Ammon's horn (tissue), 1 donor: ENCODE results near the gene UQCRQ.
"Not testable (repeated sequence)": the region's sequence is repeated elsewhere in the genome, so short reads cannot be mapped to it uniquely, and the experiment has no call there.

ENCODE experiments used
- DNase-seq: peaks from one replicate; pipeline ENCODE4 v3.0.0-alpha.2; 2016; ENCODE audit warnings: low spot score

The UQCRQ gene

GRCh38 chr5:132832612-132833011, 33.8 kb upstream of the UQCRQ start:
- no peak for DNase-seq

- no peak for DNase-seq
Observed at GRCh38 chr5:132834057-132834456, 32.4 kb upstream of the UQCRQ start.

GRCh38 chr5:132836852-132837251, 29.6 kb upstream of the UQCRQ start:
- no peak for DNase-seq

- no peak for DNase-seq
Observed at GRCh38 chr5:132837868-132838267, 28.6 kb upstream of the UQCRQ start.

- no peak for DNase-seq
Observed at GRCh38 chr5:132838516-132839282, 27.7 kb upstream of the UQCRQ start.

- DNase-seq, result no peak
Observed at GRCh38 chr5:132839426-132840301, 26.8 kb upstream of the UQCRQ start.

- no peak for DNase-seq
Observed at GRCh38 chr5:132840313-132840712, 26.1 kb upstream of the UQCRQ start.

- no peak for DNase-seq
Observed at GRCh38 chr5:132840896-132841295, 25.5 kb upstream of the UQCRQ start.

- DNase-seq, result no peak
Observed at GRCh38 chr5:132841305-132841704, 25.1 kb upstream of the UQCRQ start.

- DNase-seq, result no peak
Observed at GRCh38 chr5:132848270-132848669, 18.2 kb upstream of the UQCRQ start.

- DNase-seq, result no peak
Observed at GRCh38 chr5:132849347-132849746, 17.1 kb upstream of the UQCRQ start.

GRCh38 chr5:132850066-132850465, 16.4 kb upstream of the UQCRQ start:
- no peak for DNase-seq

- DNase-seq, result no peak
Observed at GRCh38 chr5:132853323-132853722, 13.1 kb upstream of the UQCRQ start.

- DNase-seq, result no peak
Observed at GRCh38 chr5:132853790-132854189, 12.7 kb upstream of the UQCRQ start.

GRCh38 chr5:132854301-132854700, 12.1 kb upstream of the UQCRQ start:
- no peak for DNase-seq

GRCh38 chr5:132854992-132855391, 11.4 kb upstream of the UQCRQ start:
- DNase-seq, result not testable (repeated sequence)

GRCh38 chr5:132856011-132856410, 10.4 kb upstream of the UQCRQ start:
- DNase-seq, result no peak

- no peak for DNase-seq
Observed at GRCh38 chr5:132859889-132860437, 6.5 kb upstream of the UQCRQ start.

- no peak for DNase-seq
Observed at GRCh38 chr5:132860742-132861141, 5.7 kb upstream of the UQCRQ start.

- DNase-seq, result no peak
Observed at GRCh38 chr5:132865668-132866341, 637 bp upstream of the UQCRQ start.

GRCh38 chr5:132867046-132867451, 607 bp downstream of the UQCRQ start:
- no peak for DNase-seq

- no peak for DNase-seq
Observed at GRCh38 chr5:132868754-132869153, 2.3 kb downstream of the UQCRQ start.
